ENCODE data around the gene TCF12. TPM values are rescaled to one million over a fixed set of nuclear protein-coding genes. Genes with fewer than 3 reads are reported as not detected.

The TCF12 gene
- total RNA-seq, 1 experiment from 2014 or later = 76.7 TPM

GRCh38 chr15:57319226-57319918 is 400.9 kb downstream of the TCF12 start:
- Mint-ChIP-seq H3K27me3 (ENCODE audit: low read depth) (no peaks in the 10 kb centered on the region), H3K36me3 (ENCODE audit: insufficient read depth in 1 of 3, low read depth in 3 of 3) (no peaks in the 10 kb centered on the region; a peak in 1 of 7 replicates), H3K4me1 (peaks cover 26 to 40% of the 10 kb centered on the region in 2 experiments), H3K27ac (peak overlapping the region in 1 of 3 experiments; percentile 80; a peak in 1 of 7 replicates), H3K9me3 (no peaks in the 10 kb centered on the region; a peak in 1 of 5 replicates), H3K4me3 (no peak overlapping the region)
- no peak overlapping the region for H3K9ac ChIP-seq (ENCODE audit: extremely low read depth, insufficient read length, low read length)
- no peaks in the 10 kb centered on the region for H4K20me1 ChIP-seq (ENCODE audit: control insufficient read depth, insufficient read depth, insufficient read length)
- H3T11ph ChIP-seq (ENCODE audit: low read length) = no peak overlapping the region
- H3K23me2 ChIP-seq (ENCODE audit: insufficient read length, low read depth, low read length, poor library complexity, severe bottlenecking) = no peaks in the 10 kb centered on the region
- no peak for DNase-seq
- no peak overlapping the region for H2BK12ac ChIP-seq (ENCODE audit: insufficient read length, low read depth, low read length)
- no peak overlapping the region for H2BK15ac ChIP-seq (ENCODE audit: low read depth, low read length)
- H4K8ac ChIP-seq (replicated peaks; ENCODE audit: insufficient read length, low read depth, low read length) = no peak overlapping the region
- H3K4ac ChIP-seq (ENCODE audit: low read depth, low read length) = no peak overlapping the region
- no peak overlapping the region for H3K27ac ChIP-seq (ENCODE audit: insufficient read length, low read depth, low read length)
- no peak overlapping the region for H4K91ac ChIP-seq (ENCODE audit: insufficient read length, low read depth, low read length)
- H3K18ac ChIP-seq (ENCODE audit: insufficient read length, low read depth, low read length) = no peak overlapping the region
- H3K9me3 ChIP-seq (ENCODE audit: control insufficient read depth, low read depth, low read length) = no peaks in the 10 kb centered on the region
- H2BK5ac ChIP-seq (ENCODE audit: insufficient read length, low read length) = no peak overlapping the region
- no peak overlapping the region for H3K23ac ChIP-seq (ENCODE audit: insufficient read length, low read depth, low read length)
- H2BK120ac ChIP-seq (ENCODE audit: low read depth, low read length, poor library complexity, severe bottlenecking) = no peak overlapping the region
- no peak overlapping the region for H3K14ac ChIP-seq (ENCODE audit: insufficient read depth, low read length)
- no CpG with 5 or more reads among the region's 36 CpGs for WGBS (ENCODE audit: extremely low coverage, insufficient read length, low lambda C conversion rate)
- TF ChIP-seq CTCF (conservative IDR thresholded peaks at IDR 0.05) = no peak
- H2BK20ac ChIP-seq (ENCODE audit: low read depth, low read length, poor library complexity, severe bottlenecking) = no peak overlapping the region
- no peaks in the 10 kb centered on the region for H3K79me2 ChIP-seq (ENCODE audit: insufficient read depth, low read length)
- H2AK5ac ChIP-seq (ENCODE audit: insufficient read length, low read length) = no peak overlapping the region
- H4K5ac ChIP-seq (ENCODE audit: insufficient read length, low read depth, low read length) = no peak overlapping the region
- no peak overlapping the region for H3K56ac ChIP-seq (ENCODE audit: insufficient read length, low read depth, low read length)
- peaks cover 3% of the 10 kb centered on the region; the same call in 1 of the 2 replicates for H3K4me1 ChIP-seq (ENCODE audit: insufficient read depth, low read length)
- no peaks in the 10 kb centered on the region for H3K79me1 ChIP-seq (ENCODE audit: insufficient read depth, low read depth, low read length, poor library complexity, severe bottlenecking)
- no peaks in the 10 kb centered on the region for H3K27me3 ChIP-seq (ENCODE audit: insufficient read depth, low read length)
- no peak overlapping the region for H3K4me2 ChIP-seq (ENCODE audit: insufficient read depth, insufficient read length, low read length)
- no peak overlapping the region for H2AFZ ChIP-seq (ENCODE audit: low read length)

All from H9 (cell line).